Suppressor macrophage treated with lipopolysaccharide for 4 hours (primary cell): ENCODE data around the gene RHBDD1.
A peak's percentile ranks its signal among the peaks of the same experiment; 100 is the strongest.

Experiments
- DNase-seq: peaks from one replicate; pipeline ENCODE4 v3.0.0-alpha.2; 2020

Gene RHBDD1

GRCh38 chr2:226943862-226944620, 108.2 kb downstream of the RHBDD1 start:
- no peak for DNase-seq

GRCh38 chr2:226953206-226953605, 117.4 kb downstream of the RHBDD1 start:
- no peak for DNase-seq

- DNase-seq: no peak
Measured at GRCh38 chr2:226953826-226954225, 118.0 kb downstream of the RHBDD1 start.

GRCh38 chr2:226956659-226957058, 120.8 kb downstream of the RHBDD1 start:
- no peak for DNase-seq

- DNase-seq: no peak
Measured at GRCh38 chr2:226959418-226959817, 123.6 kb downstream of the RHBDD1 start.

- DNase-seq: no peak
Measured at GRCh38 chr2:226962176-226962773, 126.4 kb downstream of the RHBDD1 start.

- no peak for DNase-seq
Measured at GRCh38 chr2:226963528-226963927, 127.7 kb downstream of the RHBDD1 start.

GRCh38 chr2:226965376-226965775, 129.5 kb downstream of the RHBDD1 start:
- no peak for DNase-seq

- DNase-seq: no peak
Measured at GRCh38 chr2:226969417-226970080, 133.7 kb downstream of the RHBDD1 start.

GRCh38 chr2:226970362-226970761, 134.5 kb downstream of the RHBDD1 start:
- no peak for DNase-seq

- DNase-seq: no peak
Measured at GRCh38 chr2:226971084-226971483, 135.2 kb downstream of the RHBDD1 start.

- DNase-seq: no peak
Measured at GRCh38 chr2:226971770-226972169, 135.9 kb downstream of the RHBDD1 start.

GRCh38 chr2:226973816-226974215, 138.0 kb downstream of the RHBDD1 start:
- no peak for DNase-seq

GRCh38 chr2:226977775-226978190, 141.9 kb downstream of the RHBDD1 start:
- DNase-seq: no peak

- DNase-seq: no peak
Measured at GRCh38 chr2:226978300-226978699, 142.4 kb downstream of the RHBDD1 start.

GRCh38 chr2:226979004-226979403, 143.2 kb downstream of the RHBDD1 start:
- DNase-seq: no peak

- no peak for DNase-seq
Measured at GRCh38 chr2:226981791-226982326, 146.0 kb downstream of the RHBDD1 start.

GRCh38 chr2:226983895-226984749, 148.3 kb downstream of the RHBDD1 start:
- no peak for DNase-seq

- DNase-seq: peak; percentile 29
Measured at GRCh38 chr2:226984750-226985582, 149.1 kb downstream of the RHBDD1 start.

- no peak for DNase-seq
Measured at GRCh38 chr2:226985583-226985946, 149.7 kb downstream of the RHBDD1 start.

- no peak for DNase-seq
Measured at GRCh38 chr2:226991663-226992062, 155.8 kb downstream of the RHBDD1 start.

GRCh38 chr2:226993171-226993570, 157.3 kb downstream of the RHBDD1 start:
- DNase-seq: no peak
